ENCODE data around the gene HOPX. TPM values are rescaled to one million over a fixed set of nuclear protein-coding genes. Genes with fewer than 3 reads are reported as not detected.

HOPX gene, protein sequence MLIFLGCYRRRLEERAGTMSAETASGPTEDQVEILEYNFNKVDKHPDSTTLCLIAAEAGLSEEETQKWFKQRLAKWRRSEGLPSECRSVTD
- total RNA-seq = 1.7 TPM in 1 of 2 replicates, not detected in the other

DNA sequence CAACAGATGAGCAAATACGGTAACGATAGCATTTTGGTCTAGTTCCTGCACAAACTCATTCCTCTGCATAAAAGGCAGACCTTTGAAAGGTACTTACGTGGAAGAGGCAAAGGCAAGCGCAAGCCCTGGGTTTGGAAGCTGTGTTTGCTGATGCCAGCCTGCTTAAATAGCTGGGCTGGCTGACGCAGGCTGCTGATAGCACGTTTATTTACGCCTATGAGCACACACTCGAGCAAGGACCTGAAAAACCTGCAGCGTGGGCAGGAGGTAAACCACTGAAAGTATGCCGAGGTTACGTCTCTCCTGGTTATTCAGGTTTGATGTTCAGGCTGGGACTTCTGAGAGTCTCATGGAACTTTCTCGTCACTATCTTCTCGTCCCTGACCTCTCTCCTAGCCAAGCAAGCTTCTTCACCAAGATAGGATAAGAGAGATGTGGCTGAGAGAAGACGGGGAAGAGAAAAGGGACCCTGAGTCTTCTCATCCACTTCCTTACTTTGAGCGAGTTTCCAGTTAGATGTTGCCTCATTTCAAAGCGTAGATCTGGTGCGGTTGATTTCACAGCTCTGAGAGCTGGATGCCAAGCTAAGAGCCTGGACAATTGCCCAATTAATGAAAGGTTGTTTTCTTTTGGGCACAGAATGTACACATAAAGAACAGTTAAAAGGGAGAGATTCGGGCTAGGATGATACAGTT is at the start of gene HOPX:
HOPX (minus strand) TSS at position 139 of the 695 bp plus-strand sequence. CDS start 23,480 bp downstream, outside the sequence.

Other genes with a start within 250 kb of the HOPX start
- 17.1 and 26.2 TPM in 2 replicates for gene PPAT, start 245.7 kb downstream of the HOPX start, total RNA-seq
- gene PAICS, start 245.0 kb downstream of the HOPX start, total RNA-seq = 23.9 and 54.7 TPM in 2 replicates
- 136 and 158 TPM in 2 replicates for gene SRP72, start 213.7 kb downstream of the HOPX start, total RNA-seq
- 0.22 and 0.57 TPM in 2 replicates for gene ARL9, start 175.5 kb downstream of the HOPX start, total RNA-seq
- gene SPINK2, start 140.4 kb upstream of the HOPX start, total RNA-seq = not detected in 2 replicates
- 34.8 and 58.8 TPM in 2 replicates for gene REST, start 226.6 kb upstream of the HOPX start, total RNA-seq